Sigmoid colon (tissue), 4 donors: ENCODE data around the gene COBL.

ENCODE experiments used
- CTCF ChIP-seq, 4 experiments: fragments of 450-650 bp in 3 of 4; fragments of 200-600 bp in 1 of 4; IDR thresholded peaks; one replicate each; pipeline ENCODE4 v1.5.1; 2016 to 2019; ENCODE audit warnings: antibody characterized with exemption in 4 of 4, mild to moderate bottlenecking in 3 of 4, moderate library complexity in 2 of 4
- EP300 ChIP-seq, 4 donors: sonication (generic); formaldehyde crosslinking; IDR thresholded peaks; one replicate each; pipeline ENCODE4 v1.6.1; 2017; ENCODE audit warnings: antibody characterized with exemption in 4 of 4

GRCh38 chr7:51290304-51290637, 26.3 kb downstream of the COBL start:
- no peak for TF ChIP-seq CTCF (IDR thresholded peaks at IDR 0.05)
- TF ChIP-seq EP300 (IDR thresholded peaks at IDR 0.05) = no peak
